Dendritic cell treated with granulocyte-macrophage colony-stimulating factor and Interleukin-4, amounts not matched to agents 40 ng/mL and 50 ng/mL, for 4 days (primary cell): ENCODE results near the gene THBS3.
A peak's percentile ranks its signal among the peaks of the same experiment; 100 is the strongest.
"Not testable (repeated sequence)": the region's sequence is repeated elsewhere in the genome, so short reads cannot be mapped to it uniquely, and the experiment has no call there.

Experiments
- H3K27ac Mint-ChIP-seq: one replicate; pipeline ENCODE4 v1.8.0; 2022; ENCODE audit warnings: mild to moderate bottlenecking, mixed read lengths
- H3K27me3 Mint-ChIP-seq: one replicate; pipeline ENCODE4 v1.8.0; 2022; ENCODE audit warnings: mild to moderate bottlenecking, mixed read lengths
- H3K36me3 Mint-ChIP-seq: one replicate; pipeline ENCODE4 v1.8.0; 2022; ENCODE audit warnings: low read depth, mixed read lengths
- H3K4me1 Mint-ChIP-seq: one replicate; pipeline ENCODE4 v1.8.0; 2022; ENCODE audit warnings: low read depth, mixed read lengths
- H3K4me3 Mint-ChIP-seq: one replicate; pipeline ENCODE4 v1.8.0; 2022; ENCODE audit warnings: mild to moderate bottlenecking, moderate library complexity, mixed read lengths
- H3K9me3 Mint-ChIP-seq: one replicate; pipeline ENCODE4 v1.8.0; 2022; ENCODE audit warnings: mixed read lengths
- intact Hi-C: fragments of 100-400 bp; cut with micrococcal nuclease; formaldehyde crosslinking; loops from one replicate; pipeline ENCODE4 v1.15.0; 2022

Gene THBS3

DNA sequence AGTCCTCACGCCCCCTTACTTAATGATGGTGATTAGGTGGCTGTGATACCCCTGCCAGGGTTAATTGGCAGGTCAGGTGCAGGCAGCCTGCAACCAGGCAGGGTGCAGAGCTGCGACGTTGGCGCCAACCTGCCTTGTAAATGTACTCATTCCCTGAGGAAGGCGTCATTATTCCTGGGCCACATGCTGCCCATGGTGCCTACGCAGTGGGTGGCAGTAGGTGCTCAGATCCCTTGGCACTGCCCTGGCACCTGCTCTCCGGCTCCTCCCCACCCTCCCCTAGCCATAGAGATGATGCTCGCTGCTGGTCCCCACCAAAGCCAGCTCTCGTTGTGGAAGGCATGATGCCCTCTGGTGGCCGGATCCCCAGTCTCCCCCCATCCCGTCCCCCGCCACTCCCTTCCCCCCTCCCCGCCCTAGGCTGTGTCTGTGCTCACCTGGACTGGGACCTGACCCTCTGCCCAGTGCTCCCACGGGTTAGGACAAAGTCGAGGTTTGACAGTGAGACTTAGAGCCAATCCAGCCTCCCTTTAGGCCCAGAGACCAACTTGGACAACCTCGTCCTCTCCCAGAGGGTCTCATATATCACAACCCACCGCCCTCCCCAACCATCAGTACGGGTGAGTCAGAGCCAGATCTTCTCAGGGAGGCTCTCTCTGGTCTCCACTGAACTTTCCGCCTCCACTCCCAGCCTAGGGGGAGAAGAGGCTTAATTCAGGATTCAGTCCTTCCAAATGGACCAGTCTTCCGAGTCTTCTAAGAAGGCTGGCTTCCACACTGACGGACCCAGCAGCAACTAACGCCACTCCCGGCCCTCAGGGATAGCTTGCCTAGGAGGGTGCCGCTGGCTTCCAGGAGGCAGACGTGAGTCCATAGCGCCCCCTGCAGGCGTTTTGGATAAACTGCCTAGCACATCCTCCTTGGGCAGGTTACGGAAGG lies 40.3 kb downstream of the THBS3 start:
- H3K9me3 Mint-ChIP-seq: no peaks in the 10 kb centered on the region
- H3K36me3 Mint-ChIP-seq: peaks cover 36% of the 10 kb centered on the region
- H3K4me1 Mint-ChIP-seq: peaks cover 25% of the 10 kb centered on the region
- intact Hi-C loops: loop anchor here (1.0 to 5.0 kb wide), 2 partner anchors 40 to 76 kb away; partner anchors contain the start of gene EFNA1
- peak overlapping the region; percentile 26 for H3K27ac Mint-ChIP-seq
- peak overlapping the region; percentile 17 for H3K4me3 Mint-ChIP-seq
- H3K27me3 Mint-ChIP-seq: peaks cover 26% of the 10 kb centered on the region

DNA sequence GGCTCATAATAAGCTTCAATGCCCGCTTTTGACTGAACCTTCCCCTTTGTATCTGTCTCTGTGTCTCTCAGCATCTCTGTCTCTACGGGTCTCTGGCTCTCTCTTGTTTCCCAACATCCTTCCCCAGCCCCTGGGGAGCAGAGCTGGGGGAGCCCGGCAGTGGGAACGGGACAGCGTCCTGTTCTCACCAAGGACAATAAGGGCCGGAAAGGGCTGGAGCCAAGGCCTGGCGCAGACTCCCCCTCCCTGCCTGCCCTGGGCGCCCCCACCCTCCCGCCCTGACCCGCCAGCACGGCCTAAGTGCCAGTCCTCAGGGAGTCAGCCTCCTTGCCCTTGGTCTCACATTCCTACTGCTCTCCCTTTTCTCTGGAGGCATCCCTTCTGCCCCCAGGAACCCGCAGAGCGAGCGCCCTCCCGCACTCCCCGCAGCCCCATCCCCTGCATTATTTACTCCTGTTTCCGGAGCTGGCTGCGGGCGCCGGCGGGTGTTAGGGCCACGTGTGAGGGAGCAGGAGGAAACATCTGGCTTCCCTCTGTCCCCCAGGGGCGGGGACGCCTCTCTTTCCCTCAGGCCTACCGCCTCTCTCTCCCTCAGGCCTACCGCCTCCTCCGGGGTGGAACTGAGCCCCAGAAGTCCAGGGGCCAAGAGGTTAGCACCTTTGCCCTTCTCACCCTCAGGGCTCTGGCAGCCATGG lies 41.1 kb downstream of the THBS3 start:
- intact Hi-C loops: loop anchor here (1.0 to 5.0 kb wide), 2 partner anchors 39 to 75 kb away; partner anchors contain the start of gene EFNA1
- Mint-ChIP-seq H3K9me3 (no peaks in the 10 kb centered on the region), H3K36me3 (peaks cover 32% of the 10 kb centered on the region), H3K27me3 (peaks cover 26% of the 10 kb centered on the region), H3K4me1 (peaks cover 19% of the 10 kb centered on the region), H3K27ac (peak overlapping the region; percentile 26), H3K4me3 (no peak overlapping the region)

DNA sequence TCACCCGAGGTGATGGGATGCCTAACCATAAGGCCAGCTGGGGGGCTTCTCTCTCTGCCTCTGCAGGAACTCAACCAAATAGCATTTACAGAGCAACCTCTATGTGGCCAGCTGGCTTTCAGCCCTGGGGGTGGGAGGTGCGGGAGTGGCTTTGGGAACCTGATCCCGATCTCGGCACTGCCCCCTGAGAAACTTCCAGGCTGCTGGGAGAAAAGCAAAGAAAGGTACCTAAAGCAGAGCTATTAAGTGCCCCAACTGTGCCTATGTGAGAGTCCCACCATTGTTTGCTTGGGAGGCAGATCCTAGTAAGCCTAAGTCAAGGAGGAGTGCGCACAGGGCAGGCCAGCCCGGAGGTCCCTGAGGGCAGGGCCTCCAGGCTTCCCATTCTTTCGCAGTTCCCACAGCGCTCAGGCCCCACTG lies 41.6 kb downstream of the THBS3 start:
- Mint-ChIP-seq H3K27me3 (peaks cover 26% of the 10 kb centered on the region), H3K9me3 (no peaks in the 10 kb centered on the region), H3K4me3 (no peak overlapping the region), H3K4me1 (peaks cover 19% of the 10 kb centered on the region), H3K27ac (no peak overlapping the region), H3K36me3 (peaks cover 26% of the 10 kb centered on the region)
- intact Hi-C loops: loop anchor here (5.0 kb wide), 1 partner anchor 39 kb away; the partner anchor contains the start of gene EFNA1

DNA sequence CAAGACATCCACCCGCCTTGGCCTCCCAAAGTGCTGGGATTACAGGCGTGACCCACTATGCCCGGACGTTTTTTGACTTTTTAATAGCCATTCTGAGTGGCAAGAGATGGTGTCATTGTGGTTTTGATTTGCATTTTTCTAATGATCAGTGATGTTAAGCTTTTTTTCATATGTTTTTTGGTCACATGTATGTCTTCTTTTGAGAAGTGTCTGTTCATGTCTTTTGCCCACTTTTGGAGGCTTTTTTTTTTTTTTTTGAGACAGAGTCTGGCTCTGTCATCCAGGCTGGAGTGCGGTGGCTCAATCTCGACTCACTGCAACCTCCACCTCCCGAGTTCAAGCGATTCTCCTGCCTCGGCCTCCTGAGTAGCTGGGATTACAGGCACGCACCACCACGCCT lies 43.1 kb downstream of the THBS3 start:
- H3K9me3 Mint-ChIP-seq, H3K4me3 Mint-ChIP-seq, H3K27ac Mint-ChIP-seq: not testable (repeated sequence)
- intact Hi-C loops: loop anchor here (5.0 kb wide), 1 partner anchor 37 kb away; the partner anchor contains the start of gene EFNA1
- H3K36me3 Mint-ChIP-seq: peaks cover 12% of the 10 kb centered on the region
- H3K27me3 Mint-ChIP-seq: peaks cover 31% of the 10 kb centered on the region
- H3K4me1 Mint-ChIP-seq: peaks cover 25% of the 10 kb centered on the region

DNA sequence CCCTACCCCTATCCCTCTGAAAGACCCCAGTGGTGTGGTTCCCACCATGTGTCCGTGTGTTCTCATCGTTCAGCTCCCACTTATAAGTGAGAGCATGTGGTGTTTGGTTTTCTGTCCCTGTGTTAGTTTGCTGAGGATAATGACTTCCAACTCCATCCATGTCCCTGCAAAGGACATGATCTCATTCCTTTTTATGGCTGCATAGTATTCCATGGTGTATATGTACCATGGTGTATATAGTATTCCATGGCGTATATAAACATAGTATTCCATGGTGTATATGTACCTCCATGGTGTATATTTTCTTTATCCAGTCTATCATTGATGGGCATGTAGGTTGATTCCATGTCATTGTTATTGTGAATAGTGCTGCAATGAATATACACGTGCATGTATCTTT lies 43.9 kb downstream of the THBS3 start:
- H3K9me3 Mint-ChIP-seq, intact Hi-C loops, H3K36me3 Mint-ChIP-seq, H3K4me3 Mint-ChIP-seq, H3K27ac Mint-ChIP-seq: not testable (repeated sequence)
- peaks cover 33% of the 10 kb centered on the region for H3K27me3 Mint-ChIP-seq
- H3K4me1 Mint-ChIP-seq: peaks cover 25% of the 10 kb centered on the region

DNA sequence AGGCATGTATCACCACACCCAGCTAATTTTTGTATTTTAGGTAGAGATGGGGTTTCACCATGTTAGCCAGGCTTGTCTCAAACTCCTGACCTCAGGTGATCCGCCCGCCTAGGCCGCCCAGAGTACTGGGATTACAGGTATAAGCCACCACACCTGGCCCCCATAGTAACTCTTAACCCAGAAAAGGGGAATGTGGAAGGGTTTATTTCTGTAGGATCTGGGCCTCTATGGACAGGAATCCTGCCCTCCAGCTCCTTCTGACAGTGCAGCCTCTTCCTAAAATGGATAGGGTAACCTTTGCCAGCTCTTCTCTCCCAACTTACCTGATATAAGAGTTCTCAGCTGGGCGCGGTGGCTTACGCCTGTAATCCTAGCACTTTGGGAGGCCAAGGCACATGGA lies 45.1 kb downstream of the THBS3 start:
- H3K27ac Mint-ChIP-seq, H3K36me3 Mint-ChIP-seq, H3K4me3 Mint-ChIP-seq, intact Hi-C loops, H3K9me3 Mint-ChIP-seq: not testable (repeated sequence)
- Mint-ChIP-seq H3K27me3 (peaks cover 29% of the 10 kb centered on the region), H3K4me1 (peaks cover 22% of the 10 kb centered on the region)

DNA sequence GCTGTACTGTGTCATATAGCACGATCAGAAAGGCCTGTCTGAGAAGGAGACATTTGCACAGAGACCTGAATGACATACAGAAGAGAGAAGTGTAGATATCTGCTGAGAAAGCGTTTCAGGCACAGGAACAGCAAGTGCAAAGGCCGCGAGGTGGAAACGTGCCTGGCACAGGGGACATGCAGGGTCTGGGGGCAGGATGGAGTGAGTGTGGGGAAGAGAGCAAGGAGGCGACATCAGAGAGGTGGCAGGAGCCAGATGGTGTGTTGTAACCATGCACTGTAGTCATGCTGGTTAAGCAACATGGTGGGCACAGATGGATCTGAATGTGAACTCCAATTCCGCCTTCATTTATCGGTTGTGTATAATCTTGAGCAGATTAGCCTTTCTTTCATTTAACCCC lies 47.6 kb downstream of the THBS3 start:
- Mint-ChIP-seq H3K36me3 (no peaks in the 10 kb centered on the region), H3K9me3 (no peaks in the 10 kb centered on the region), H3K4me1 (peaks cover 16% of the 10 kb centered on the region), H3K27ac (no peak overlapping the region), H3K27me3 (peaks cover 9% of the 10 kb centered on the region), H3K4me3 (no peak overlapping the region)
- intact Hi-C loops: no loop called here

DNA sequence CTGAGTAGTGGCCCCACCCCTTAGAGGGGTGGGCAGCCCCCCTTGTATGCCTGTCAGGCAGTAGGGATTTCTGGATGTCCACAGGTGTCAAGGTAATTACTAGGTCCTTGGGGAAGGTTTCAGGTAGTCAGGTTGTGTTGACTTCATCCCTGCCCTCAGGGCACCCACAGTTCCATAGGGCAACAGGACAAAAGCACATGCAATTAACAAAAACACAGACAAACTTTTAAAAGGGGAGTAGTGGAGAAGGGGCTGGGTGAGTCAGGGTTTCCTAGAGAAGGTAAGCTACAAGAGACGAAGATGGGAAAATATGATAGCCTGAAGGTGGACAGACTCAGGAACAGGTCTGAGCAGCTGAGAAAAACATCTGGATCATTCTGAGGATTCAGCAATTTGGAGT lies 48.7 kb downstream of the THBS3 start:
- H3K27ac Mint-ChIP-seq: no peak overlapping the region
- H3K9me3 Mint-ChIP-seq: no peaks in the 10 kb centered on the region
- H3K36me3 Mint-ChIP-seq: no peaks in the 10 kb centered on the region
- H3K4me1 Mint-ChIP-seq: peaks cover 16% of the 10 kb centered on the region
- peaks cover 11% of the 10 kb centered on the region for H3K27me3 Mint-ChIP-seq
- H3K4me3 Mint-ChIP-seq: no peak overlapping the region
- intact Hi-C loops: no loop called here

DNA sequence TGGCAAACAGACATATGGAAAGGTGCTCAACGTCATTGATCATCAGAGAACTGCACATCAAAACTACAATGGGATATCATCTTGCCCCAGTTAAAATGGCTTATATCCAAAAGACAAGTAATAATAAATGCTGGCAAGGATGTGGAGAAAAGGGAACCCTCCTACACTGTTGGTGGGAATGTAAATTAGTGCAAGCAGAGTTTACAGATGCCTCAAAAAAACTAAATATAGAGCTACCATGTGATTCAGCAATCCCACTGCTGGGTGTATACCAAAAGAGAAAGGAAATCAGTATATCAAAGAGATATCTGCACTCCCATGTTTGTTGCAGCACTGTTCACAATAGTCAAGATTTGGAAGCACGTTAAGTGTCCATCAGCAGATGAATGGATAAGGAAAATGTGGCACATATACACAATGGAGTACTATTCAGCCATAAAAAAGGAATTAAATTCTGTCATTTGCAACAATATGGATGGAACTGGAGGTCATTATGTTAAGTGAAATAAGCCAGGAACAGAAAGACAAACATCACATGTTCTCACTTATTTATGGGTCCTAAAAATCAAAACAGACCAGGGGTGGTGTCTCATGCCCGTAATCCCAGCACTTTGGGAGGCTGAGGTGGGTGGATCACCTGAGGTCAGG lies 51.6 kb downstream of the THBS3 start:
- H3K9me3 Mint-ChIP-seq, H3K27ac Mint-ChIP-seq, intact Hi-C loops, H3K36me3 Mint-ChIP-seq, H3K4me3 Mint-ChIP-seq: not testable (repeated sequence)
- Mint-ChIP-seq H3K4me1 (peaks cover 17% of the 10 kb centered on the region), H3K27me3 (peaks cover 14% of the 10 kb centered on the region)
